ENCODE measurements around the gene FSTL3. TPM values are rescaled to one million over a fixed set of nuclear protein-coding genes. Genes with fewer than 3 reads are reported as not detected.

The FSTL3 gene
- total and polyA plus RNA-seq, 2 of the 13 experiments (the other 11 are each of a cell fraction or from before 2014, with no cell fraction given), result 13.5 to 15.6 TPM

GRCh38 chr19:720345-721160, 44.4 kb downstream of the FSTL3 start (continued):
- TF ChIP-seq TFE3 (CRISPR knock-in tag; IDR thresholded peaks at IDR 0.05) (0 out of 2 replicates have a peak, but pooled peaks have one; percentile 19), TEAD3 (CRISPR knock-in tag; optimal IDR thresholded peaks at IDR 0.05; ENCODE audit: borderline replicate concordance) (peak; percentile 49), RXRA (CRISPR knock-in tag; IDR thresholded peaks at IDR 0.05) (peak; percentile 60; the same call in 1 of the 2 replicates), ZNF232 (CRISPR knock-in tag; IDR thresholded peaks at IDR 0.05; ENCODE audit: borderline replicate concordance) (no peak), ZFP91 (CRISPR knock-in tag; IDR thresholded peaks at IDR 0.05; ENCODE audit: borderline replicate concordance) (0 out of 2 replicates have a peak, but pooled peaks have one; percentile 22), SKI (IDR thresholded peaks at IDR 0.05; ENCODE audit: partially characterized antibody) (peak; percentile 56), TARDBP (CRISPR knock-in tag; IDR thresholded peaks at IDR 0.05) (0 out of 2 replicates have a peak, but pooled peaks have one; percentile 15), NFYC (CRISPR knock-in tag; IDR thresholded peaks at IDR 0.05) (no peak), SALL1 (CRISPR knock-in tag; IDR thresholded peaks at IDR 0.05) (peak; percentile 36; the same call in 1 of the 2 replicates), MXD1 (CRISPR knock-in tag; IDR thresholded peaks at IDR 0.05) (0 out of 2 replicates have a peak, but pooled peaks have one; percentile 31), CTCF (CRISPR knock-in tag; IDR thresholded peaks at IDR 0.05) (peak; percentile 36; the same call in 1 of the 2 replicates), ZNF33B (CRISPR knock-in tag; IDR thresholded peaks at IDR 0.05) (0 out of 2 replicates have a peak, but pooled peaks have one; percentile 34), SAP130 (CRISPR knock-in tag; IDR thresholded peaks at IDR 0.05; ENCODE audit: low read depth) (peak; percentile 39; the same call in 1 of the 2 replicates), SUZ12 (IDR thresholded peaks at IDR 0.05; ENCODE audit: low read depth, low read length) (no peak)

Data from HepG2 (cell line).